Fibroblast of pulmonary artery (primary cell): Measurements from ENCODE around the gene HMG20B.
"Not testable (repeated sequence)": the region's sequence is repeated elsewhere in the genome, so short reads cannot be mapped to it uniquely, and the experiment has no call there.

ENCODE experiments used
- DNase-seq: peaks from one replicate; pipeline ENCODE4 v3.0.0-alpha.2; 2010; ENCODE audit warnings: low read depth
- H3K4me3 ChIP-seq: replicated peaks from 2 replicates; pipeline ENCODE4 v1.5.1; 2011; ENCODE audit warnings: low read depth, mild to moderate bottlenecking, control low read depth, low read length, moderate library complexity
- TF ChIP-seq, protein P1 (sequence below): IDR thresholded peaks from 2 replicates; pipeline ENCODE4 v1.5.1; 2011; ENCODE audit warnings: mild to moderate bottlenecking, control low read depth, low read length, inconsistent platforms; ENCODE audit errors: missing control alignments

The HMG20B gene

DNA sequence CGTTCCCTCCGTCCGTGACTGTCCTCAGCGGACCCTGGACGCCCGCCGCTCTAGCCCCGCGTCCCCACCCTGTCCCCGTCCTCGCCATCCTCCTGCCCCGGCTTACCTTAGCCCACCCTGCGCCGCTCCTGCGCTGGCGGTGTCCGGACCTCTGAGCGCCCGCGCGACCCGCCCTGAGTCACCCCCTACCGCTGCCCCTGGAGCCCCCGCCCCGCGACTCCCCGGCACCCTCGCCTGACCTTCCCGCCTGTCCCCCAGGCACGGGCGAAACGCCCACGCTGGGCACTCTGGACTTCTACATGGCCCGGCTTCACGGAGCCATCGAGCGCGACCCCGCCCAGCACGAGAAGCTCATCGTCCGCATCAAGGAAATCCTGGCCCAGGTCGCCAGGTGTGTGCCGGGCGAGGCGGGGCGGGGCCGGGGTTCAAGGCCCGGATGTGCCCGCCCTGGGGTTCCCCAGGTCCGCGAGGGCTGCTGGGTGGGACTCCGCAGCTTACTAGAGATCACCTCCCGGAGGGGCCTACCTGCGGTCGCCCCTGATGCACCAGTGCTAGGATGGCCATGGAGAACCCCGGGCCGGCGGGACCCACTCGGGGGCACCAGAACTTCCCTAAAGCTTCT lies 5.1 kb downstream of the HMG20B start:
- H3K4me3 ChIP-seq: no peak overlapping the region
- no peak for DNase-seq
- TF ChIP-seq, protein P1, sequence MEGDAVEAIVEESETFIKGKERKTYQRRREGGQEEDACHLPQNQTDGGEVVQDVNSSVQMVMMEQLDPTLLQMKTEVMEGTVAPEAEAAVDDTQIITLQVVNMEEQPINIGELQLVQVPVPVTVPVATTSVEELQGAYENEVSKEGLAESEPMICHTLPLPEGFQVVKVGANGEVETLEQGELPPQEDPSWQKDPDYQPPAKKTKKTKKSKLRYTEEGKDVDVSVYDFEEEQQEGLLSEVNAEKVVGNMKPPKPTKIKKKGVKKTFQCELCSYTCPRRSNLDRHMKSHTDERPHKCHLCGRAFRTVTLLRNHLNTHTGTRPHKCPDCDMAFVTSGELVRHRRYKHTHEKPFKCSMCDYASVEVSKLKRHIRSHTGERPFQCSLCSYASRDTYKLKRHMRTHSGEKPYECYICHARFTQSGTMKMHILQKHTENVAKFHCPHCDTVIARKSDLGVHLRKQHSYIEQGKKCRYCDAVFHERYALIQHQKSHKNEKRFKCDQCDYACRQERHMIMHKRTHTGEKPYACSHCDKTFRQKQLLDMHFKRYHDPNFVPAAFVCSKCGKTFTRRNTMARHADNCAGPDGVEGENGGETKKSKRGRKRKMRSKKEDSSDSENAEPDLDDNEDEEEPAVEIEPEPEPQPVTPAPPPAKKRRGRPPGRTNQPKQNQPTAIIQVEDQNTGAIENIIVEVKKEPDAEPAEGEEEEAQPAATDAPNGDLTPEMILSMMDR: no peak

DNA sequence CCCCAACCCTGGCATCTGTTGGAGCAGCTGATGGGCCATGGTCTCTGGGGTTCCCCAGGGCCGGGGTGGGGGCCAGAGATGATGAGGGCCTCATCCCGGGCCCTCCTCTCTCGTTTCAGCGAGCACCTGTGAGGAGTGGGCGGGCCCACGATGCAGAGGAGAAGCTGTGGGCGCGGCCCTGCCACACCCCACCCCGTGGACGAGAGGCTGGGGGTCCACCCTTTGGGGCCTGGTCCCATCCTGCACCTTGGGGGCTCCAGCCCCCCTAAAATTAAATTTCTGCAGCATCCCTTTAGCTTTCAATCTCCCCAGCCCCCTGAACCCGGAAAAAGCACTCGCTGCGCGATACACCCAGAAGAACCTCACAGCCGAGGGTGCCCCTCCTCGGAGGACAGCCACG lies 5.6 kb downstream of the HMG20B start:
- H3K4me3 ChIP-seq: no peak overlapping the region
- no peak for DNase-seq
- TF ChIP-seq, protein P1: no peak

DNA sequence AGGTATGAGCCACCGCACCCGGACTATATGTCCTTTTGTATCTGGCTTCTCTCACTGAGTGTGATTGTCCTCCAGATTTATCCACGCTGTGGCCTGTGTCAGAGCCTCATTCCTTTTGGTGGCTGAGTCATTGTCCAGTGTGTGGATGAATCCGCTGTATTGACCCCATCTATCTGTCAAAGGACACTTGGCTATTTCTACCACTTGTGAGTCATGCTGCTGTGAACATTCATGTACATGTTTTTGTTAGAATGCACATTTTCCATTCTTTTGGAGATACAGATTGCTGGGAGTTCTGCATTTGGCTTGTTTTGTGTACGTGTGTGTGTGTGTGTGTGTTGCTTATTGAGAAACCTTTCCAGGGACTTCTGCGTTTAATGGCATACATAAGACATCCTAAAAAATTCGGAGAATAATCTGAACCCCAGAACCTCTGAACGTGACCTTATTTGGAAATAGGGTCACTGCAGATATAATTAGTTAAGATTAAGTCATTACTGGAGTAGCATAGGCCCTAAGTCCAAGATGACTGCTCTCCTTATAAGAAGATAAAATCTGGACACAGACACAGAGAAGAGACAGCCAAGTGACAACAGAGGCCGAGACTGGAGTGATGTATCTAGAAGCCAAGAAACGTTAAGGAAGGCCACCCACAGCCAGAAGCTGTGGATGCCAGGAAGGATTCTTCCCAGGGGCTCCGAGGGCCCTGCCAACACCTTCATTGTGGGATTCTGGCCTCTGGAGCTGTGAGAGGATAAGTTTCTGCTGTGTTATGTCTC lies 7.6 kb downstream of the HMG20B start:
- no peak overlapping the region for H3K4me3 ChIP-seq
- TF ChIP-seq, protein P1: no peak
- DNase-seq: peak; percentile 95

DNA sequence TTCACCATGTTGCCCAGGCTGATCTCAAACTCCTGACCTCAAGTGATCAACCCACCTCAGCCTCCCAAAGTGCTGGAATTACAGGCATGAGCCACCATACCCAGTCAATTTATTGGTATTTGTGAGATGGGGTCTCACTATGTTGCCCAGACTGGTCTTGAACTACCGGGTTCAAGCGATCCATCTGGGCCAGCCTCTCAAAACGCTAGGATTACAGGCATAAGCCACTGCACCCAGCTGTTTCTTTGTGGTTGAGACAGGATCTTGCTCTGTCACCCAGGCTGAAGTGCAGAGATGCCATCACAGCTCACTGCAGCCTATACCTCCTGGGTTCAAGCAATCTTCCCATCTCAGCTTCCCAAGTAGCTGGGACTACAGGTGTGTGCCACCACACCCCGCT lies 9.0 kb downstream of the HMG20B start:
- not testable (repeated sequence) for DNase-seq, H3K4me3 ChIP-seq

DNA sequence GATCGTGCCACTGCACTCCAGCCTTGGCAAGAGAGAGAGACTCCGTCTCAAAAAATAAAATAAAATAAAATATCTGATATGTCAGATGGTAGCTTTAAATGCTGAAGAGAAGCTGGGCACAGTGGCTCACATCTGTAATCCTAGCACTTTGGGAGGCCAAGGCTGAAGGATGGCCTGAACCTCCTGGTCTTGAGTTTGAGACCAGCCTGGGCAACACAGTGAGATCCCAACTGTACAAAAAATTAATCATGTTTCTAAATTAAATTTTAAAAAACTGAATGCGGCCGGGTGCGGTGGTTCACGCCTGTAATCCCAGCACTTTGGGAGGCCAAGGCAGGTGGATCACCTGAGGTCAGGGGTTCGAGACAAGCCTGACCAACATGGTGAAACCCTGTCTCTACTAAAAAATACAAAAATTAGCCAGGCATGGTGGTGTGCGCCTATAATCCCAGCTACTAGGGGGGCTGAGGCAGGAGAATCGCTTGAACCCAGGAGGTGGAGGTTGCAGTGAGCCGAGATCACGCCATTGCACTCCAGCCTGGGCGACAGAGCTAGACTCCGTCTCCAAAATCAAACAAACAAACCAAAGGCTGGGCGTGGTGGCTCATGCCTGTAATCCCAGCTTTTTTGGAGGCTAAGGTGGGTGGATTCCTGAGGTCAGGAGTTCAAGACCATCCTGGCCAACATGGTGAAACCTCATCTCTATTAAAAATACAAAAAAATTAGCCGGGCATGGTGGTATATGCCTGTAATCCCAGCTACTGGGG lies 11.5 kb downstream of the HMG20B start:
- DNase-seq: not testable (repeated sequence)

DNA sequence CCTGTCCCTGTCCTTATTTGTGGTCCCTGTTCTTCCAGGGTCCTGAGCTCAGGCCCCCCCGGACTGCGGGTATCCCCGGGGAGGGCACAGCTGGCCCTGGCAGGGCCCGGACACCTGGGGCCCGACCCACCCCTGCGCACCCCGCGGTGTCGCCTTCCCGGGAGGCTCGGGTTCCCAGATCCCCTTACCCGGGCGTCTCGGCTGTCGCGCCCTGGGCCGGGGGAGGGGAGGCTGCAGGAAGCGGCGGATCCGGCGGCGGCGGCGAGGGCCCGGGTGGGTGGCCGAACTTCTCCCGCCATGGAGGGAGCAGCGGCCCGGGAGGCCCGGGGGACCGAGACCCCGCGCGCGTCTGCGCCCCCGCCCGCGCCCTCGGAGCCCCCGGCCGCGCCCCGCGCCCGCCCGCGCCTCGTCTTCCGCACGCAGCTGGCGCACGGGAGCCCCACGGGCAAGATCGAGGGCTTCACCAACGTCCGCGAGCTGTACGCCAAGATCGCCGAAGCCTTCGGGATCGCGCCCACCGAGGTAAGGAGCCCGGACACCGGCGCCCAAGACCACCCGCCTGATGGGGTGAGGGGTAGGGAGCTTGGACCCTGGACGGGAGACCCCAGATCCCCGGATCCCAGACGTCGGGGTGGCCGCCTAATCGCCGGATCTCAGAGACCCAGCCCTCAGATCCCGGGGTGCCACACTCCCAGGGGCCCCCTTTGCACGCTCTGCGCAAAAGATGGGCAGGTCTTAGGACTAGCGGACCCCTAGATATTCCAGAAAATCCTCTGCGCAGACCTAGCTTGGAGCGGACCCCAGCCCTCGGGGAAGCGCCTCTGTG lies 12.8 kb downstream of the HMG20B start, which contains the start of gene GIPC3:
TSS of gene GIPC3 (plus strand) at position 178 of the 826 bp plus-strand sequence. CDS start at position 298, 120 bp downstream.
- TF ChIP-seq, protein P1: no peak
- DNase-seq: no peak

More for the DNA sequence above, 11.5 kb downstream of the HMG20B start:
- H3K4me3 ChIP-seq: not testable (repeated sequence)

DNA sequence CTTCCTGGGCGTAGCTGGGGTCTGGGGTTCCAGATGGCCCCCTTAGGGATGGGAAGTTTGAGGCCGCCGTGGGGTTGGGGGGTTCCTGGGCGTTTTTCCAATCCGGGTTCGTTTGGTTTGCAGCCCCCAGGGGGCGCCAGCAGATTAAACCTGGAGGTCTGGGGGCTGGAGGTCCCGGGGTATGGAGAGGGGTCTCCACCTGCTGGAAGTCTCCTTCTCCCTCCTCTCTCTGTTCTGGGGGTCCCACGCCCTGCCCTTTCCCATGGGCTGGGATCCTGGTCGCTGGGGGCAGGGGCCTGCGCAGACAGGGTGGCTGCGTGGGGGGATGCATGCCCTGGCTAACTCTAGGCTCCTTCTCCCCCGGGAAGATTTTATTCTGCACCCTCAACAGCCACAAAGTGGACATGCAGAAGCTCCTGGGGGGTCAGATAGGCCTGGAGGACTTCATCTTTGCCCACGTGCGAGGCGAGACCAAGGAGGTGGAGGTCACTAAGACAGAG lies 13.4 kb downstream of the HMG20B start:
- H3K4me3 ChIP-seq: peak overlapping the region; percentile 14
- TF ChIP-seq, protein P1: peak; percentile 47
- DNase-seq: no peak

More for the DNA sequence above, 12.8 kb downstream of the HMG20B start, which contains the start of gene GIPC3:
- peak within 1 kb of the TSS; percentile 14 for H3K4me3 ChIP-seq
